Erythroblast (primary cell): ENCODE data around the gene SAMSN1.

Experiments
- GATA1 ChIP-seq: IDR thresholded peaks from 2 replicates; pipeline ENCODE4 v1.6.1; 2011; ENCODE audit warnings: low read depth, mild to moderate bottlenecking, control low read depth, low read length, moderate library complexity
- POLR2A ChIP-seq: IDR thresholded peaks from 2 replicates; pipeline ENCODE4 v1.6.1; 2011; ENCODE audit warnings: mild to moderate bottlenecking, low read length

DNA sequence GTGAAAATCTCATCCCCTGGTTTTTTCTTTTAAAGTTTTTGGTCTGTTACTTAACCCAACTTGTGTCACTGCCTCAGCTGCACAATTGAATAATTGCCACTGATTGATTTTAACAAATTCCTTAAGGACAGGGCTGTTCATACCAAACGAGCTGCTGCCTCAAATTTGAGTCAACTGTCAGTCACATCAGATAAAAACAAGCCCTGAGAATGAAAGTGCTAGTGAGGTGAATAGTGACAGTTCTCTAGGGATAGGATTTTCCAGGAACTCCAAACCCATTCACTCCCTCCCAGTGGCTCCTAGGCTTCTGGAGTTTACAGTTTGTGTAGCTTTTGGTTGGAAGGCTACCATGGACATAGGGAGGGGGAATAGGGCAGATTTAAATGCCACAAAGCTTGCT is 79.4 kb downstream of the SAMSN1 start:
- TF ChIP-seq POLR2A (no peak), GATA1 (no peak)
